Stimulated activated CD4-positive, alpha-beta T cell treated with anti-CD3 and anti-CD28 coated beads, Interleukin-1b, Interleukin-23, amount 100 ng/mL, for 24 hours (primary cell): ENCODE measurements around the gene FOXK2.
"Not testable (repeated sequence)": the region's sequence is repeated elsewhere in the genome, so short reads cannot be mapped to it uniquely, and the experiment has no call there.

ENCODE experiments used
- DNase-seq, 4 experiments: peaks; one replicate each; pipeline ENCODE4 v3.0.0-alpha.2; 2020; ENCODE audit warnings: low read depth in 4 of 4, low spot score in 1 of 4

FOXK2 gene

GRCh38 chr17:82561429-82562035, 42.0 kb downstream of the FOXK2 start:
- DNase-seq: no peak

DNA sequence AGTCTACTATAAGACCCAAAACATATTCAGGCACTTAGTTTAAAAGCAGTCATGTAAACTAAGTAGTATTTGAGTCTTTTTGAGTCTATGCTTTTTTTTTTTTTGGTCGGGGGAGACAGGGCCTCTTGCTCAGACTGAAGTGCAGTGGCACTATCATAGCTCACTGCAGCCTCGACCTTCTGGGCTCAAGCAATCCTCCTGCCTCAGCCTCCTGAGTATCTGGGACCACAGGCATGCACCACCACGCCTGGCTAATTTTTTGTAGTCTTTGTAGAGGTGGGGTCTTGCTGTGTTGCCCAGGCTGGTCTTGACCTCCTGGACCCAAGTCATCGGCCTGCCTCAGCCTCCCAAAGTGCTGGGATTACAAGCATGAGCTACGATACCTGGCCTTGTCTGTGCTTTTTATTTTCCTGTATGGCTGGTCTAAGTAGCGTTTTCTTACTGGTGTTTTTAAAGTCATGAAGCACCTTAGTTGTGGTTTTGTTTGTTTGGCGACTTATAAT, 43.2 kb downstream of the FOXK2 start:
- DNase-seq: not testable (repeated sequence)

GRCh38 chr17:82563318-82563717, 43.8 kb downstream of the FOXK2 start:
- no peak for DNase-seq

DNA sequence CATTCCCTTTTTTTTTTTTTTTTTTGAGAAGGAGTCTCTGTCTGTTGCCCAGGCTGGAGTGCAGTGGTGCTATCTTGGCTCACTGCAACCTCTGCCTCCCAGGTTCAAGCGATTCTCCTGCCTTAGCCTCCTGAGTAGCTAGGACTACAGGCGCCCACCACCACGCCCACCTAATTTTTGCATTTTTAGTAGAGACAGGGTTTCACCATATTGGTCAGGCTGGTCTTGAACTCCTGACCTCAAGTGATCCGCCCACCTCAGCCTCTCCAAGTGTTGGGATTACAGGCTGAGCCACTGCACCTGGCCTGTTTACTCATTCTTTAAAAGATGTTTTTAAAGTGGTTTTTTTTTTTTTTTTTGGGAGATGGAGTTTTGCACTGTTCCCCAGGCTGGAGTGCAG, 44.2 kb downstream of the FOXK2 start:
- not testable (repeated sequence) for DNase-seq

DNA sequence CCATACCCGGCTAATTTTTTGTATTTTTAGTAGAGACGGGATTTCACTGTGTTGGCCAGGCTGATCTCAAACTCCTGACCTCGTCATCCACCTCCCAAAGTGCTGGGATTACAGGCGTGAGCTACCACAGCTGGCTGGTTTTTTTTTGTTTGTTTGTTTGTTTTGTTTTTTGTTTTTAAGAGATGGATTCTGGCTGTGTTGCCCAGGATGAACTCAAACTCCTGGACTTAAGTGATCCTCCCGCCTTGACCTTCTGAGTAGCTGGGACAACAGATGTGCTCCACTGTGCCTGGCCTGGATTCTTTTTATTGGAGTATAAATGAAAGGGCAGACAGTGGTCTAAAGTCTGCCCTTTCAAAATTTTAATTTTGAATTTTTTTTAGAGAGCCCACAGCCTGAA, 44.7 kb downstream of the FOXK2 start:
- DNase-seq: no peak

DNA sequence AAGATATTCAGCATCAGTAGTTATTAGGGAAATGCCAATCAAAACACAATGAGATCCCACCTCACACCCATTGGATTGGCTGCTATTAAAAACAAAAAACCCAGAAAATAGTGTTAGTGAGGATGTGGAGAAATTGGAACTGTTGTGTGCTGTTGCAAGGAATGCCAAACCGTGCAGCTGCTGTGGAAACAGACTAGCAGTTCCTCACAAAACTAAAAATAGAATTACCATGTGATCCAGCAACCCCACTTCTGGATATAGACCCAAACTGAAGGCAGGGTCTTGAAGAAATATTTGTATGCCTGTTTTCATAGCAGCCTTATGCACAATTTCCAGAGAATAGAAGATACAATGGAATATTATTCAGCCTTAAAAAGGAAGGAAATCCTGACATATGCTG, 46.0 kb downstream of the FOXK2 start:
- no peak for DNase-seq

GRCh38 chr17:82566129-82566960, 46.8 kb downstream of the FOXK2 start:
- DNase-seq: no peak

DNA sequence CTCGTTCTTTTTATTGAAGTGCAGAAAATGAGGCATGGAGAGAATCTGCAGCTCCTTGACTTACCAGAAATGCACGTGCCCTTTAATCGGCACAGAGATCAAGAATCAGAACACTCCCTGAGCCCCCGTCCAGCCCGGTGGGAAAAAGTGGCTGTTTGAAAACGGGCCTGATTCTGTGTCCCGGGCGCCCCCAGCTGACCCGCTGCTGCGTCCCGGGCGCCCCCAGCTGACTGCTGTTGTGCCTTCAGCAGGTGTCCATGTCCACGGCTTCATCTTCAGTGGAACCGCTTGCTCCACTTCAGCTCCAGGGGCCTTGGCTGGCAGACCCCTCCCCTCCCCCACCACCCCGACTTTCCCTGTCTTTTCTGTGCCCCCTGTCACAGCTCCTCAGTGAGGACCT, 47.8 kb downstream of the FOXK2 start:
- no peak for DNase-seq

DNA sequence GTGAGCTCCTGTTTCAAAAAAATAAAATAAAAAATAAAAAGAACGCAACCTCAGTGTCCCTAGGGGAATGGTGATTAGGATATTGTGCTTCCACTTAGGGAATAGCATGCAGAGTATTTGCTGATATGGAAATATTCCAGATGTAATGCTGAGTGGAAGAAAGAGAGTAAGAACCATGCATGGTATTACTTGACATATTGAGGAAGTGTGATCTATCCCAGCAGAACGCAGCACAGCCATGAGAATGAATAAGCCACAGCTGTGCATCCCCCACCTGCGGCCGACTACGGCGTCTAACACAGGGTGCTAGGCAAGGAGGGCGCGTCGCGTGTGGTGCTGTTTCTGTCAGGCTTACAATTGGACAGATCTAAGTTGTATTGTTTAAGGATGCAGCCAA, 49.5 kb downstream of the FOXK2 start:
- DNase-seq: no peak

GRCh38 chr17:82569621-82570020, 50.1 kb downstream of the FOXK2 start:
- DNase-seq: no peak

DNA sequence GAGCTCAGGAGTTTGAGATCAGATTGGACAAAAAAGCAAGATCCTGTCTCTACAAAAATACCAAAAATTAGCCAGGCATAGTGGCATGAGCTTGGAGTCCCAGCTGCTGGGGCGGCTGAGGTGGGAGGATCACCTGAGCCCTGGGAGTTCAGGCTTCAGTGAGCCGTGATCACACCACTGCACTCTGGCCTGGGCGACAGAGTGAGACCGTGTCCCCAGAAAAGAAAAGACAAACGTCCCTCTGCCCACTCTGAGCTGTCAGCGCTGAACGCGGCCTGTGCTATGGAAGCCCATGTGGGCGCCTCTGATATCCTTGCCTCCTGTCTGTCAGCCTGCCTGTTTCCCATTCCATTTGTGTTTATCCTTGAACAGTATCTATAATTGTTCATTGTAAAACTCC, 50.7 kb downstream of the FOXK2 start:
- DNase-seq: no peak

- DNase-seq: no peak
These were observed 52.3 kb downstream of the FOXK2 start for GRCh38 chr17:82571855-82572254.

GRCh38 chr17:82574041-82574440, 54.5 kb downstream of the FOXK2 start:
- DNase-seq: no peak

DNA sequence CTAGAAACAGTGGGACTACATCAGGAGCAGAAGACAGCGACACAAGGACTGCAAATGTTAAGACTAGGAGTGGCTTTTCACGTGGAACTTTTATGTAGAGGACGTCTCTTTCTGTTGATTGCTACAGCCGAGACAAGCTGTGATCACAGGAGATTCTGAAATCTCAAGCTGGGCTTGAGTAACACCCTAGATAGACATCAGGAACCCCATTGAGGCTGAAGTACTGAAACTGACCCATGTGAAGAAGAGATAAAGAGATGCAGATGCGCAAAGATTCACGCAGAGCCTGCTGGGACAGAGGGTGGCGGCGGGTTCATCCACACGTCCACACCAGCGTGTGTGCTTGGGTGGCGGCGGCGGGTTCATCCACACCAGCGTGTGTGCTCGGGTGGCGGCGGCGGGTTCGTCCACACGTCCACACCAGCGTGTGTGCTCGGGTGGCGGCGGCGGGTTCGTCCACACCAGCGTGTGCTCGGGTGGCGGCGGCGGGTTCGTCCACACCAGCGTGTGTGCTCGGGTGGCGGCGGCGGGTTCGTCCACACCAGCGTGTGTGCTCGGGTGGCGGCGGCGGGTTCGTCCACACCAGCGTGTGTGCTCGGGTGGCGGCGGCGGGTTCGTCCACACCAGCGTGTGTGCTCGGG, 56.2 kb downstream of the FOXK2 start:
- DNase-seq: not testable (repeated sequence)

GRCh38 chr17:82577300-82577699, 57.8 kb downstream of the FOXK2 start:
- no peak for DNase-seq

DNA sequence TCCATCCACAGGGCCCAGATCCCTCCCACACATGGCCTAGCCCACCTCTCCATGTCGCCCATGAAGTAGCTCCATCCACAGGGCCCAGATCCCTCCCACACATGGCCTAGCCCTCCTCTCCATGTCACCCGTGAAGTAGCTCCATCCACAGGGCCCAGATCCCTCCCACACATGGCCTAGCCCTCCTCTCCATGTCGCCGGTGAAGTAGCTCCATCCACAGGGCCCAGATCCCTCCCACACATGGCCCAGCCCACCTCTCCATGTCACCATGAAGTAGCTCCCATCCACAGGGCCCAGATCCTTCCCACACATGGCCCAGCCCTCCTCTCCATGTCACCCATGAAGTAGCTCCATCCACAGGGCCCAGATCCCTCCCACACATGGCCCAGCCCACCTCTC, 60.4 kb downstream of the FOXK2 start:
- not testable (repeated sequence) for DNase-seq

DNA sequence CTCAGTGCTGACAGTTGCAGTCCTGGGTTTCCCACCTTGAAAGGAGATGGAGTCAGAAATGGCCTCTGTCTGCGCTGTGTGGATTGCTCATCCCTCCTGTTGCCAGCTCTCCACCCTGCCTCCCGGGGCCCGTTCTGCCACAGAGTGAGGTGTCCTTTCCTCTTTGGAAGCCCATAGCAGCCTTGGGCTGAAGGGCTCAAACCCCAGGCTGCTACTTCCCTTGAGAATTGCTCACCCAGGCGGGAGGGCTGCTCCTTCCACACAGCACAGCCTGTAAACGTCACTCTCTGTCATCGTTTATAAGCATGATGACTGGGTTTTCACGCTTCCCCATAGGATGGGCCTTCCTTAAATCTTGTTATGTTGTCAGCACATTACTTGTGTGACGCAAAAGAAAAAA, 62.7 kb downstream of the FOXK2 start:
- no peak for DNase-seq

GRCh38 chr17:82582709-82583108, 63.2 kb downstream of the FOXK2 start:
- DNase-seq: no peak

- DNase-seq: peak in 1 of 4 experiments; percentile 33
These were observed 64.2 kb downstream of the FOXK2 start for GRCh38 chr17:82583720-82584234.

- DNase-seq: not testable (repeated sequence)
These were observed 66.5 kb downstream of the FOXK2 start for GRCh38 chr17:82585935-82586575.

DNA sequence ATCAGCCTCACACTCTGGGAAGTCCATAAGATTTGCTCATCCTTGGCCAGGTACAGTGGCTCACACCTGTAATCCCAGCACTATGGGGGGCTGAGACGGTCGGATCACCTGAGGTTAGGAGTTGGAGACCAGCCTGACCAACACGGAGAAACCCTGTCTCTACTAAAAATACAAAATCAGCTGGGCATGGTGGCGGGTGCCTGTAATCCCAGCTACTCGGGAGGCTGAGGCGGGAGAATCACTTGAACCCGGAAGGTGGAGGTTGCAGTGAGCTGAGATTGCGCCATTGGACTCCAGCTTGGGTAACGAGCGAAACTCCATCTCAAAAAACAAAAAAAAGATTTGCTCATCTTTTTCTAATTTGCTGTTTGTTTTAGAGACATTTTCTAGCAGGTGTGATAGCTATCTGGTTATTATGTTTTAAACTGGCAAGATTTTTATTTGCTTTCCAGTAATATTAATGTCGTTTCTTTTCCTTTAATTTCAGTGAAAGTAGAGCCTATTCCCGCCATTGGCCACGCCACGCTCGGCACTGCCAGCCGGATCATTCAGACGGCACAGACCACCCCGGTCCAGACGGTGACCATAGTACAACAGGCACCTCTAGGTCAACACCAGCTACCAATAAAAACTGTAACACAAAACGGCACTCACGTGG, 67.2 kb downstream of the FOXK2 start:
- DNase-seq: no peak
